Right renal pelvis (tissue), 4 donors: ENCODE measurements around the gene POPDC3. TPM values are rescaled to one million over a fixed set of nuclear protein-coding genes. Genes with fewer than 3 reads are reported as not detected.

ENCODE experiments used
- polyA plus RNA-seq, 4 donors: library from polyadenylated mRNA; unstranded; fragments of 120-200 nt; gene quantifications; one replicate each; pipeline ENCODE4 v1.2.1, GENCODE V29; 2013; ENCODE audit not compliant: insufficient read length in 4 of 4

The POPDC3 gene
- polyA plus RNA-seq, 4 donors: 0.16 to 0.76 (median 0.29) TPM

Other genes with a start within 250 kb of the POPDC3 start
- under 1 TPM; 0.08 to 0.17 (median 0.17) TPM for gene LIN28B, start 222.9 kb downstream of the POPDC3 start, polyA plus RNA-seq
- 10 to 100 TPM; 33.2 to 39.7 (median 35.7) TPM for gene PREP, start 223.1 kb upstream of the POPDC3 start, polyA plus RNA-seq